HepG2 (cell line): Measurements from ENCODE around the gene ST6GALNAC3. TPM values are rescaled to one million over a fixed set of nuclear protein-coding genes. Genes with fewer than 3 reads are reported as not detected.

Experiments
- AGO2 ChIP-seq: fragments of 200-400 bp; formaldehyde crosslinking; optimal IDR thresholded peaks from 2 replicates; pipeline ENCODE3; 2017; ENCODE audit warnings: mild to moderate bottlenecking, low read depth, low read length, moderate library complexity
- FOXA1 ChIP-seq, 2 experiments: fragments of 450-650 bp in 1 of 2; sonication (generic) in 1 of 2; formaldehyde crosslinking in 1 of 2; IDR thresholded peaks; 2 replicates each; pipeline versions ENCODE4 v1.4.0 to v1.6.1; 2016 to 2020; ENCODE audit warnings: missing genetic modification reagents in 1 of 2
- GMEB2 ChIP-seq: IDR thresholded peaks from 2 replicates; pipeline ENCODE4 v1.6.1; 2016; ENCODE audit warnings: missing biosample characterization, missing genetic modification reagents, low read depth
- HMGXB3 ChIP-seq: sonication (generic); formaldehyde crosslinking; IDR thresholded peaks from 2 replicates; pipeline ENCODE4 v1.4.0; 2020; ENCODE audit warnings: missing genetic modification reagents, borderline replicate concordance
- KDM1A ChIP-seq: IDR thresholded peaks from 2 replicates; pipeline ENCODE4 v1.6.1; 2016; ENCODE audit warnings: missing compliant biosample characterization
- MAF1 ChIP-seq: sonication (generic); formaldehyde crosslinking; IDR thresholded peaks from 2 replicates; pipeline ENCODE4 v1.5.0; 2020; ENCODE audit warnings: missing genetic modification reagents, borderline replicate concordance
- MBD4 ChIP-seq: IDR thresholded peaks from 2 replicates; pipeline ENCODE4 v1.6.1; 2012; ENCODE audit warnings: low read length, inconsistent platforms, borderline replicate concordance
- MZF1 ChIP-seq: sonication (generic); formaldehyde crosslinking; IDR thresholded peaks from 2 replicates; pipeline ENCODE4 v1.8.1; 2023; ENCODE audit warnings: mild to moderate bottlenecking, missing genetic modification reagents, borderline replicate concordance
- NFE2L2 ChIP-seq: fragments of 150-350 bp; IDR thresholded peaks from 2 replicates; pipeline ENCODE4 v1.6.1; 2014; ENCODE audit warnings: low read length
- RCOR2 ChIP-seq: IDR thresholded peaks from 2 replicates; pipeline ENCODE4 v1.6.1; 2016; ENCODE audit warnings: missing biosample characterization, missing genetic modification reagents
- STAT5B ChIP-seq: sonication (generic); formaldehyde crosslinking; IDR thresholded peaks from 2 replicates; pipeline ENCODE4 v1.4.0; 2020; ENCODE audit warnings: missing genetic modification reagents
- TAF1 ChIP-seq: sonication (generic); formaldehyde crosslinking; IDR thresholded peaks from 2 replicates; pipeline ENCODE4 v1.4.0; 2020; ENCODE audit warnings: missing genetic modification reagents
- TAF15 ChIP-seq: fragments of 200-400 bp; formaldehyde crosslinking; IDR thresholded peaks from one replicate; pipeline ENCODE4 v1.6.1; 2018; ENCODE audit warnings: mild to moderate bottlenecking, low read depth, low read length; ENCODE audit not compliant: poor library complexity, severe bottlenecking
- ZNF484 ChIP-seq: sonication (generic); formaldehyde crosslinking; IDR thresholded peaks from 2 replicates; pipeline ENCODE4 v1.5.1; 2020; ENCODE audit warnings: mild to moderate bottlenecking, low read depth, missing genetic modification reagents, borderline replicate concordance
- ZNF615 ChIP-seq: sonication (generic); formaldehyde crosslinking; IDR thresholded peaks from 2 replicates; pipeline ENCODE4 v1.5.0; 2020; ENCODE audit warnings: mild to moderate bottlenecking, missing genetic modification reagents, borderline replicate concordance
- ZNF660 ChIP-seq: sonication (generic); formaldehyde crosslinking; IDR thresholded peaks from 2 replicates; pipeline ENCODE4 v1.5.1; 2020; ENCODE audit warnings: mild to moderate bottlenecking, low read depth, missing genetic modification reagents, borderline replicate concordance
- polyA plus RNA-seq, 8 experiments: library from polyadenylated mRNA; depleted of rRNA in 3 of 8; stranded (reverse) in 7 of 8; unstranded in 1 of 8; fragments of >200 nt; fragmentation: Illumina TruSeq in 4 of 8; extraction: Trizol in 4 of 8; gene quantifications; 2 replicates each; pipeline versions ENCODE4 v1.2.1 to v1.2.3, GENCODE V29; 2011 to 2016; ENCODE audit warnings: low read depth in 4 of 8, missing spikeins in 1 of 8, mixed read lengths in 1 of 8; ENCODE audit not compliant: insufficient read depth in 1 of 8
- total RNA-seq, 5 experiments: library from RNA; depleted of rRNA; stranded (reverse); fragments of >200 nt; fragmentation: Illumina TruSeq; extraction: Trizol; gene quantifications; 2 replicates each; pipeline ENCODE4 v1.2.3, GENCODE V29; 2016; ENCODE audit warnings: low read depth in 1 of 5
- TF ChIP-seq, protein P1 (sequence below): sonication (generic); formaldehyde crosslinking; IDR thresholded peaks from 2 replicates; pipeline ENCODE4 v1.4.0; 2020; ENCODE audit warnings: mild to moderate bottlenecking, low read depth, missing genetic modification reagents
- TF ChIP-seq, protein P2 (sequence below): sonication (generic); formaldehyde crosslinking; IDR thresholded peaks from 2 replicates; pipeline ENCODE4 v1.4.0; 2020; ENCODE audit warnings: missing genetic modification reagents, borderline replicate concordance

Gene ST6GALNAC3
- total and polyA plus RNA-seq, 2 of the 13 experiments (the other 11 are each of a cell fraction or from before 2014, with no cell fraction given), result not detected

DNA sequence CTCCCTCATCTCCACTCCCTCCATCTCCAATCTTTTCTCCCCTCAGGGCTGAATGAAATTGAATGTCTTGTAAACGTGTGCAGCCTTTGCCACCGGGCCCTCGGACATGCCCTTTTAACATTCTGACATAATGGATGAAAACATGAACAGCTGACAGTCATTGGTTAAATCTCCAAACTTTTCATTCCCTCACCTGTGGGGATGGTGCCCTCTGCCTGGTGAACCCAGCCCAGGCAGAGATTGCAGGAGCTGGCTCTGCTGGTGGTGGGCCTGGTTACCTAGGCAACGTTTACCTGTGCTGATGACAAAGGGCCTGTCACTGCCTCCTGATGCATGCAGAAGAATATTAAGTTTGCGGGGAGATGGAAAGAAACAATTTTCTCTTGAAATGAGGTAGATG lies 21.3 kb downstream of the ST6GALNAC3 start (continued):
- TF ChIP-seq AGO2 (no peak), STAT5B (CRISPR knock-in tag) (no peak), ZNF484 (CRISPR knock-in tag) (no peak), NFE2L2 (no peak), RCOR2 (CRISPR knock-in tag) (no peak), GMEB2 (no peak), MZF1 (CRISPR knock-in tag) (no peak), ZNF660 (CRISPR knock-in tag) (no peak), KDM1A (CRISPR knock-in tag) (no peak), MAF1 (CRISPR knock-in tag) (no peak), TAF1 (CRISPR knock-in tag) (no peak), MBD4 (no peak), TAF15 (no peak), FOXA1 (IDR thresholded peaks at IDR 0.05) (no peak), FOXA1 (CRISPR knock-in tag; IDR thresholded peaks at IDR 0.05) (no peak), HMGXB3 (CRISPR knock-in tag) (no peak), ZNF615 (CRISPR knock-in tag) (no peak)
- TF ChIP-seq, protein P1, sequence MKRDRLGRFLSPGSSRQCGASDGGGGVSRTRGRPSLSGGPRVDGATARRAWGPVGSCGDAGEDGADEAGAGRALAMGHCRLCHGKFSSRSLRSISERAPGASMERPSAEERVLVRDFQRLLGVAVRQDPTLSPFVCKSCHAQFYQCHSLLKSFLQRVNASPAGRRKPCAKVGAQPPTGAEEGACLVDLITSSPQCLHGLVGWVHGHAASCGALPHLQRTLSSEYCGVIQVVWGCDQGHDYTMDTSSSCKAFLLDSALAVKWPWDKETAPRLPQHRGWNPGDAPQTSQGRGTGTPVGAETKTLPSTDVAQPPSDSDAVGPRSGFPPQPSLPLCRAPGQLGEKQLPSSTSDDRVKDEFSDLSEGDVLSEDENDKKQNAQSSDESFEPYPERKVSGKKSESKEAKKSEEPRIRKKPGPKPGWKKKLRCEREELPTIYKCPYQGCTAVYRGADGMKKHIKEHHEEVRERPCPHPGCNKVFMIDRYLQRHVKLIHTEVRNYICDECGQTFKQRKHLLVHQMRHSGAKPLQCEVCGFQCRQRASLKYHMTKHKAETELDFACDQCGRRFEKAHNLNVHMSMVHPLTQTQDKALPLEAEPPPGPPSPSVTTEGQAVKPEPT (CRISPR knock-in tag), result no peak
- TF ChIP-seq, protein P2, sequence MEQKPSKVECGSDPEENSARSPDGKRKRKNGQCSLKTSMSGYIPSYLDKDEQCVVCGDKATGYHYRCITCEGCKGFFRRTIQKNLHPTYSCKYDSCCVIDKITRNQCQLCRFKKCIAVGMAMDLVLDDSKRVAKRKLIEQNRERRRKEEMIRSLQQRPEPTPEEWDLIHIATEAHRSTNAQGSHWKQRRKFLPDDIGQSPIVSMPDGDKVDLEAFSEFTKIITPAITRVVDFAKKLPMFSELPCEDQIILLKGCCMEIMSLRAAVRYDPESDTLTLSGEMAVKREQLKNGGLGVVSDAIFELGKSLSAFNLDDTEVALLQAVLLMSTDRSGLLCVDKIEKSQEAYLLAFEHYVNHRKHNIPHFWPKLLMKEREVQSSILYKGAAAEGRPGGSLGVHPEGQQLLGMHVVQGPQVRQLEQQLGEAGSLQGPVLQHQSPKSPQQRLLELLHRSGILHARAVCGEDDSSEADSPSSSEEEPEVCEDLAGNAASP (CRISPR knock-in tag), result no peak
